H9 (cell line): ENCODE measurements around the gene FHIT. TPM values are rescaled to one million over a fixed set of nuclear protein-coding genes. Genes with fewer than 3 reads are reported as not detected.
"Not testable (repeated sequence)": the region's sequence is repeated elsewhere in the genome, so short reads cannot be mapped to it uniquely, and the experiment has no call there.

Source experiments
- DNase-seq: peaks from one replicate; pipeline ENCODE4 v3.0.0-alpha.2; 2017
- H2AFZ ChIP-seq: one replicate; pipeline ENCODE4 v1.6.1; 2013; ENCODE audit warnings: mild to moderate bottlenecking, low read length, control low read depth, moderate library complexity
- H2AK5ac ChIP-seq: 2 replicates; pipeline ENCODE4 v1.6.1; 2013; ENCODE audit warnings: low read length, control low read depth, mixed read lengths; ENCODE audit not compliant: insufficient read length
- H2BK120ac ChIP-seq: one replicate; pipeline ENCODE4 v1.6.1; 2013; ENCODE audit warnings: low read depth, mild to moderate bottlenecking, low read length, control low read depth, inconsistent platforms; ENCODE audit not compliant: poor library complexity, severe bottlenecking
- H2BK12ac ChIP-seq: 2 replicates; pipeline ENCODE4 v1.6.1; 2013; ENCODE audit warnings: low read length, control low read depth, mixed read lengths, low read depth; ENCODE audit not compliant: insufficient read length
- H2BK15ac ChIP-seq: 2 replicates; pipeline ENCODE4 v1.6.1; 2013; ENCODE audit warnings: low read depth, low read length, control low read depth
- H2BK20ac ChIP-seq: one replicate; pipeline ENCODE4 v1.6.1; 2013; ENCODE audit warnings: low read depth, mild to moderate bottlenecking, low read length, control low read depth, inconsistent platforms; ENCODE audit not compliant: poor library complexity, severe bottlenecking
- H2BK5ac ChIP-seq: 2 replicates; pipeline ENCODE4 v1.6.1; 2013; ENCODE audit warnings: low read length, control low read depth, mixed read lengths; ENCODE audit not compliant: insufficient read length
- H3K14ac ChIP-seq: 2 replicates; pipeline ENCODE4 v1.6.1; 2013; ENCODE audit warnings: low read length, control low read depth; ENCODE audit not compliant: insufficient read depth
- H3K18ac ChIP-seq: 2 replicates; pipeline ENCODE4 v1.6.1; 2013; ENCODE audit warnings: low read depth, mild to moderate bottlenecking, mixed read lengths, low read length, control low read depth; ENCODE audit not compliant: insufficient read length
- H3K23ac ChIP-seq: 2 replicates; pipeline ENCODE4 v1.6.1; 2013; ENCODE audit warnings: low read length, control low read depth, mixed read lengths, low read depth; ENCODE audit not compliant: insufficient read length
- H3K23me2 ChIP-seq: 2 replicates; pipeline ENCODE4 v1.6.1; 2013; ENCODE audit warnings: low read depth, mild to moderate bottlenecking, mixed read lengths, low read length, control low read depth; ENCODE audit not compliant: insufficient read length, poor library complexity, severe bottlenecking
- H3K27ac ChIP-seq: 2 replicates; pipeline ENCODE4 v1.5.1; 2013; ENCODE audit warnings: low read length, control low read depth, mixed read lengths, low read depth; ENCODE audit not compliant: insufficient read length
- H3K27me3 ChIP-seq: 2 replicates; pipeline ENCODE4 v1.6.1; 2013; ENCODE audit warnings: low read length, control low read depth, inconsistent platforms; ENCODE audit not compliant: insufficient read depth
- H3K4ac ChIP-seq: 2 replicates; pipeline ENCODE4 v1.6.1; 2013; ENCODE audit warnings: low read depth, mild to moderate bottlenecking, control low read depth, inconsistent platforms, low read length, moderate library complexity
- H3K4me1 ChIP-seq: 2 replicates; pipeline ENCODE4 v1.6.1; 2013; ENCODE audit warnings: low read length, control low read depth, inconsistent platforms; ENCODE audit not compliant: insufficient read depth
- H3K4me2 ChIP-seq: 2 replicates; pipeline ENCODE4 v1.6.1; 2013; ENCODE audit warnings: low read length, control low read depth, mixed read lengths; ENCODE audit not compliant: insufficient read length, insufficient read depth
- H3K56ac ChIP-seq: 2 replicates; pipeline ENCODE4 v1.6.1; 2013; ENCODE audit warnings: low read depth, mild to moderate bottlenecking, mixed read lengths, low read length, control low read depth; ENCODE audit not compliant: insufficient read length
- H3K79me1 ChIP-seq: 2 replicates; pipeline ENCODE4 v1.6.1; 2013; ENCODE audit warnings: low read depth, mild to moderate bottlenecking, moderate library complexity, low read length, control low read depth, inconsistent platforms; ENCODE audit not compliant: insufficient read depth, poor library complexity, severe bottlenecking
- H3K79me2 ChIP-seq: 2 replicates; pipeline ENCODE4 v1.6.1; 2013; ENCODE audit warnings: low read length, control low read depth, inconsistent platforms; ENCODE audit not compliant: insufficient read depth
- H3K9ac ChIP-seq: 2 replicates; pipeline ENCODE4 v1.6.1; 2013; ENCODE audit warnings: low read length, control low read depth, mixed read lengths; ENCODE audit not compliant: insufficient read length; ENCODE audit errors: extremely low read depth
- H3K9me3 ChIP-seq: one replicate; pipeline ENCODE4 v1.6.1; 2013; ENCODE audit warnings: low read depth, low read length, inconsistent platforms; ENCODE audit not compliant: control insufficient read depth
- H3T11ph ChIP-seq: one replicate; pipeline ENCODE4 v1.6.1; 2013; ENCODE audit warnings: mild to moderate bottlenecking, low read length, control low read depth, inconsistent platforms
- H4K20me1 ChIP-seq: one replicate; pipeline ENCODE4 v1.6.1; 2013; ENCODE audit not compliant: control insufficient read depth, insufficient read length, insufficient read depth
- H4K5ac ChIP-seq: 2 replicates; pipeline ENCODE4 v1.6.1; 2013; ENCODE audit warnings: low read depth, mild to moderate bottlenecking, mixed read lengths, low read length, control low read depth; ENCODE audit not compliant: insufficient read length
- H4K8ac ChIP-seq: replicated peaks from 2 replicates; pipeline ENCODE4 v1.6.1; 2013; ENCODE audit warnings: low read length, control low read depth, mixed read lengths, low read depth; ENCODE audit not compliant: insufficient read length
- H4K91ac ChIP-seq: 2 replicates; pipeline ENCODE4 v1.6.1; 2013; ENCODE audit warnings: low read depth, mild to moderate bottlenecking, moderate library complexity, mixed read lengths, low read length, control low read depth; ENCODE audit not compliant: insufficient read length
- H3K27ac Mint-ChIP-seq, 3 experiments: 2 replicates in 2 of 3; 3 replicates in 1 of 3; pipeline ENCODE4 v1.8.0; 2020 to 2021; ENCODE audit warnings: mixed read lengths in 3 of 3, mild to moderate bottlenecking in 1 of 3, moderate library complexity in 1 of 3
- H3K27me3 Mint-ChIP-seq: 2 replicates; pipeline ENCODE4 v1.8.0; 2021; ENCODE audit warnings: low read depth, mild to moderate bottlenecking, moderate library complexity, mixed read lengths
- H3K36me3 Mint-ChIP-seq, 3 experiments: 2 replicates in 2 of 3; 3 replicates in 1 of 3; pipeline ENCODE4 v1.8.0; 2020 to 2021; ENCODE audit warnings: low read depth in 3 of 3, mixed read lengths in 3 of 3; ENCODE audit not compliant: insufficient read depth in 1 of 3
- H3K4me1 Mint-ChIP-seq, 2 experiments: 2 replicates each; pipeline ENCODE4 v1.8.0; 2020; ENCODE audit warnings: mixed read lengths in 2 of 2
- H3K4me3 Mint-ChIP-seq, 2 experiments: 2 replicates in 1 of 2; 3 replicates in 1 of 2; pipeline ENCODE4 v1.8.0; 2020 to 2021; ENCODE audit warnings: mild to moderate bottlenecking in 2 of 2, mixed read lengths in 2 of 2, moderate library complexity in 1 of 2
- H3K9me3 Mint-ChIP-seq, 2 experiments: 2 replicates in 1 of 2; 3 replicates in 1 of 2; pipeline ENCODE4 v1.8.0; 2020; ENCODE audit warnings: mild to moderate bottlenecking in 2 of 2, mixed read lengths in 2 of 2, moderate library complexity in 1 of 2
- WGBS: extraction: QIAGEN DNeasy Blood & Tissue Kit; methylation state at CpG from one replicate; pipeline ENCODE4 v1.1.7; 2013; ENCODE audit warnings: missing lambda C conversion rate, low lambda C conversion rate, mixed read lengths; ENCODE audit not compliant: insufficient read length; ENCODE audit errors: extremely low coverage; 5-methylcytosine and 5-hydroxymethylcytosine counted together
- total RNA-seq: library from RNA; stranded (reverse); gene quantifications from 2 replicates; pipeline ENCODE4 v1.2.1, GENCODE V29; 2021
- TF ChIP-seq, protein P1 (sequence below): fragments of 200-600 bp; sonication (generic); conservative IDR thresholded peaks from 3 replicates; pipeline ENCODE4 v1.8.0; 2021; ENCODE audit warnings: antibody characterized with exemption, mild to moderate bottlenecking

The FHIT gene
- total RNA-seq, 1 experiment from 2014 or later: 3.0 TPM

DNA sequence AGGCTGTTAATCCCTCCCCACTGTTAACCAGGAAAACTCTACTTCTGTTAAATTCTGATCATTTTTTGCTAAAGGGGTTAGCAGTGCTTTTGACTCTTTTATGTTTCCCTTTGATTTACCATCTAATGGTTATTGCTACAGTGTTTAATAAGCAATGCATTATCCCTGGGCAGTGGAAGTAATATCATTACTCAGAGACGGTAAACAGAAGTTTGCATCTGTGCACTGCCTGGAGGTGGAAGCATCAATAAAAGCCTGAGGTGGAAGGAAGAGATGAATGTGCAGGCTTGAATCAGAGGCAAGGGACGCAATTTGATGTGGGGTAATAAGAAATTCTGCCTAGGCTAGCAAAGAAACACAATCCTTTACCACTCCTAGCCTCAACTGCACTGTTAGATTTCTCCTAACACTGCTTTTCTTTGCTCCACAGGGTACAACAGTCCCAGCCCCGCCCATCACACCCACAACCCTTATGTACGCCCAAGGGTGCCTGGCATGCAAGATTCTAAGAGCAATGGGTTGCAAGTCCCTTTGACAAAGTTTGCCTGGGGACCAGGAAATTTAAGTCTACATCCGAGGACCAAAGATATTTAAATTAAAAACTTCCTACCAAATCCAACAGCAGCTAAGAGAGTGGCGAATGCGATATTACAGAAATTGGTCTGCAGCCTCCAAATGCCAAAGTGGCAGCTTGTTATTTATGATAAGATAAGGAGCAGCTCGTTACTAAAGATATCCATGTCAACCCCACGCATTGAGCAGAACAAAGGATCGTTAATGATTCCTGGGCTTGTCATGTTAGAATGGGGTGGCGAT, 261.4 kb downstream of the FHIT start:
- H2AK5ac ChIP-seq: no peak overlapping the region
- WGBS: no CpG with 5 or more reads among the region's 11 CpGs
- no peak overlapping the region for H3T11ph ChIP-seq
- Mint-ChIP-seq H3K27me3 (no peaks in the 10 kb centered on the region), H3K36me3 (peaks cover 9 to 26% (median 20%) of the 10 kb centered on the region in 3 experiments; a peak in 6 of 7 replicates), H3K4me3 (no peak overlapping the region), H3K9me3 (peaks cover 11 to 20% of the 10 kb centered on the region in 2 experiments), H3K4me1 (peaks cover 0 to 5% of the 10 kb centered on the region in 2 experiments; a peak in 1 of 4 replicates), H3K27ac (no peak overlapping the region)
- no peak overlapping the region for H3K4ac ChIP-seq
- no peaks in the 10 kb centered on the region for H4K20me1 ChIP-seq
- H2BK5ac ChIP-seq: no peak overlapping the region
- H2AFZ ChIP-seq: no peak overlapping the region
- H3K9me3 ChIP-seq: peaks cover 4% of the 10 kb centered on the region
- no peak overlapping the region for H3K9ac ChIP-seq
- no peak overlapping the region for H3K56ac ChIP-seq
- no peak overlapping the region for H2BK20ac ChIP-seq
- H4K91ac ChIP-seq: no peak overlapping the region
- H3K23ac ChIP-seq: no peak overlapping the region
- no peak overlapping the region for H4K5ac ChIP-seq
- H3K18ac ChIP-seq: no peak overlapping the region
- H3K4me1 ChIP-seq: no peaks in the 10 kb centered on the region
- no peaks in the 10 kb centered on the region for H3K27me3 ChIP-seq
- no peak overlapping the region for H3K27ac ChIP-seq
- TF ChIP-seq, protein P1, sequence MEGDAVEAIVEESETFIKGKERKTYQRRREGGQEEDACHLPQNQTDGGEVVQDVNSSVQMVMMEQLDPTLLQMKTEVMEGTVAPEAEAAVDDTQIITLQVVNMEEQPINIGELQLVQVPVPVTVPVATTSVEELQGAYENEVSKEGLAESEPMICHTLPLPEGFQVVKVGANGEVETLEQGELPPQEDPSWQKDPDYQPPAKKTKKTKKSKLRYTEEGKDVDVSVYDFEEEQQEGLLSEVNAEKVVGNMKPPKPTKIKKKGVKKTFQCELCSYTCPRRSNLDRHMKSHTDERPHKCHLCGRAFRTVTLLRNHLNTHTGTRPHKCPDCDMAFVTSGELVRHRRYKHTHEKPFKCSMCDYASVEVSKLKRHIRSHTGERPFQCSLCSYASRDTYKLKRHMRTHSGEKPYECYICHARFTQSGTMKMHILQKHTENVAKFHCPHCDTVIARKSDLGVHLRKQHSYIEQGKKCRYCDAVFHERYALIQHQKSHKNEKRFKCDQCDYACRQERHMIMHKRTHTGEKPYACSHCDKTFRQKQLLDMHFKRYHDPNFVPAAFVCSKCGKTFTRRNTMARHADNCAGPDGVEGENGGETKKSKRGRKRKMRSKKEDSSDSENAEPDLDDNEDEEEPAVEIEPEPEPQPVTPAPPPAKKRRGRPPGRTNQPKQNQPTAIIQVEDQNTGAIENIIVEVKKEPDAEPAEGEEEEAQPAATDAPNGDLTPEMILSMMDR: no peak
- H3K14ac ChIP-seq: no peak overlapping the region
- H3K79me1 ChIP-seq: no peaks in the 10 kb centered on the region
- no peak overlapping the region for H3K4me2 ChIP-seq
- no peaks in the 10 kb centered on the region for H3K79me2 ChIP-seq
- H2BK120ac ChIP-seq: no peak overlapping the region
- no peak for DNase-seq
- no peaks in the 10 kb centered on the region for H3K23me2 ChIP-seq
- H2BK15ac ChIP-seq: no peak overlapping the region
- H4K8ac ChIP-seq: no peak overlapping the region
- no peak overlapping the region for H2BK12ac ChIP-seq

GRCh38 chr3:60987191-60987590, 264.1 kb downstream of the FHIT start:
- not testable (repeated sequence) for DNase-seq, H3K4ac ChIP-seq, H4K5ac ChIP-seq, H3K4me2 ChIP-seq, H3K4me1 ChIP-seq, H3K4me3 Mint-ChIP-seq, H4K8ac ChIP-seq, H3K14ac ChIP-seq, H3K79me2 ChIP-seq, H2BK120ac ChIP-seq, H3K79me1 ChIP-seq, H3K23ac ChIP-seq, H3K23me2 ChIP-seq, H3K27me3 ChIP-seq, H2AFZ ChIP-seq, H3T11ph ChIP-seq, H3K9ac ChIP-seq, H3K27ac ChIP-seq, H2BK12ac ChIP-seq, H2AK5ac ChIP-seq, H2BK5ac ChIP-seq, H4K20me1 ChIP-seq, H3K56ac ChIP-seq, H4K91ac ChIP-seq, H2BK20ac ChIP-seq, H2BK15ac ChIP-seq, H3K27me3 Mint-ChIP-seq, H3K4me1 Mint-ChIP-seq, H3K27ac Mint-ChIP-seq, H3K18ac ChIP-seq
- H3K9me3 Mint-ChIP-seq: peaks cover 13 to 39% of the 10 kb centered on the region in 2 experiments
- peaks cover 15 to 36% (median 22%) of the 10 kb centered on the region in 3 experiments; a peak in 6 of 7 replicates for H3K36me3 Mint-ChIP-seq
- no CpG with 5 or more reads among the region's 1 CpG for WGBS
- peaks cover 10% of the 10 kb centered on the region for H3K9me3 ChIP-seq
